Retina (tissue), 1 donor: ENCODE data around the gene ADAMTS3.

Experiments used
- DNase-seq: peaks from one replicate; pipeline ENCODE4 v3.0.0-alpha.2; 2016

ADAMTS3 gene

DNA sequence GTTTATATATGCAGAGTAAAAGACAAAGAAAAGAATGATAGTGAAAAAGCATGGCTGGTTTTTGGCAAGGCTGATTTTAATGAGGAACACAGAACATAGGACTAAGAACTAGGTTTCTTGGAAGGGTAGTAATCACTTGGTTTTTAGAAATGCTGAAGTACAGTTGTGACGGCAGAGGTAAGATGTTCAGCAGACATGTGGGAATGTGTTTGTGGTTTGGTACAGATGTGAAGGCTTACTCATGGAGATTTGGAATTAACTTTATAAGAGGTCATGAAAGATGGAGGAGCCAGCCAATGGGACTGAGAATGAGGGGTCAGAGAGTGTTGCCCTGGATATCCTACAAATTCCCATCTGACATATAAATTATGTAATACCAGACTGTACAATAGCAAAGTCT is 293.6 kb downstream of the ADAMTS3 start:
- DNase-seq = no peak

DNA sequence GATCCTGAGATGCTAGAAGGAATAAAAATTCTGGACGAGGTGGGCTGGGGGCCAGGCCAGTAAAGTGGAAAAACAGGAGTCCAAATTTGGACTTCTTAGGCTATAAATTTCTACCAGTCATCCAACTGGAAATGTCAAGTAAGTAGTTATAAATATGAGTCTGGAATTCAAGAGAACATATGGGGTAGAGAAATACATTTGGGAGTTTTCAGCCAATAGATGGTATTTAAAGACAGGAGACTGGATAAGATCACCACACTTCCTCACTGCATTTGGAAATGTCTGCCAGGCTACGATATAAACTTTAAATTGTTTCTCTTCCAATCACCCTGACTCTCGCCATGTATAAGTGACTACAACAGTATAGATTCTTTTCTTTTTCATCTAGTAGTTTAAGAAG is 294.8 kb downstream of the ADAMTS3 start:
- DNase-seq = no peak

GRCh38 chr4:72255269-72255668 is 313.8 kb downstream of the ADAMTS3 start:
- no peak for DNase-seq

GRCh38 chr4:72243641-72244040 is 325.4 kb downstream of the ADAMTS3 start:
- no peak for DNase-seq

DNA sequence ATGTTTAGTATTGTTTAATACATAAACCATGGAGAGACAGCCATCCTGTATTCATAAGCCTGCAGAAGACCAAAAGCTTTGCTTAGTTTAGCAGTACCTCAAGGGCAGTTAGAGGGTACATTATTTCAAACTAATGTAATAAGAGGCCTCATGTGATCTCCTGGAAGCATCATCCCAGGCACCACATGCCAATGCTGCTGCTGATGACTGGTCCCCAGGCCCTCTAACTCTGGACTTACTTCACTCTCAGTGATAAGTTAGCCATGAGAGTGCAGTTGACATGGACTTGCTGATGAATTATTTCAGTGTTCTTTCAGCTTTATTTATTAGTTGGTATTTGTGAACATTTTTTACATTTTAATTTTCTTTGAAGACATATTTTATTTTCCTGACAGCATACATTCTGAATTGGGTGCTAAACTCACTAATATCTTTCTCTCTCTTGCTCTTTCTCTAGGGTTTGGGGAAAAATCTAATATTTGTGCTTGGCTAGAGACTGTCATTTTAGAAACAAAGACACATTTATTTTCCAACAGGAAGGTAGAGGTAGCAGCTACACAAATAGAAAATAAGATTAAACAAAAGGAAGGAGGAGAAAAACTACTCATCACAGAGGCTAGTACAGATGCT is 329.4 kb downstream of the ADAMTS3 start:
- no peak for DNase-seq
